HG03439 (cell line): ENCODE results near the gene TCF12.

ENCODE experiments used
- ATAC-seq: cut with Tn5 transposase; IDR thresholded peaks from one replicate; pipeline ENCODE4 v1.9.1; 2021; ENCODE audit warnings: mild to moderate bottlenecking, moderate library complexity; ENCODE audit not compliant: unreplicated experiment

Gene TCF12

DNA sequence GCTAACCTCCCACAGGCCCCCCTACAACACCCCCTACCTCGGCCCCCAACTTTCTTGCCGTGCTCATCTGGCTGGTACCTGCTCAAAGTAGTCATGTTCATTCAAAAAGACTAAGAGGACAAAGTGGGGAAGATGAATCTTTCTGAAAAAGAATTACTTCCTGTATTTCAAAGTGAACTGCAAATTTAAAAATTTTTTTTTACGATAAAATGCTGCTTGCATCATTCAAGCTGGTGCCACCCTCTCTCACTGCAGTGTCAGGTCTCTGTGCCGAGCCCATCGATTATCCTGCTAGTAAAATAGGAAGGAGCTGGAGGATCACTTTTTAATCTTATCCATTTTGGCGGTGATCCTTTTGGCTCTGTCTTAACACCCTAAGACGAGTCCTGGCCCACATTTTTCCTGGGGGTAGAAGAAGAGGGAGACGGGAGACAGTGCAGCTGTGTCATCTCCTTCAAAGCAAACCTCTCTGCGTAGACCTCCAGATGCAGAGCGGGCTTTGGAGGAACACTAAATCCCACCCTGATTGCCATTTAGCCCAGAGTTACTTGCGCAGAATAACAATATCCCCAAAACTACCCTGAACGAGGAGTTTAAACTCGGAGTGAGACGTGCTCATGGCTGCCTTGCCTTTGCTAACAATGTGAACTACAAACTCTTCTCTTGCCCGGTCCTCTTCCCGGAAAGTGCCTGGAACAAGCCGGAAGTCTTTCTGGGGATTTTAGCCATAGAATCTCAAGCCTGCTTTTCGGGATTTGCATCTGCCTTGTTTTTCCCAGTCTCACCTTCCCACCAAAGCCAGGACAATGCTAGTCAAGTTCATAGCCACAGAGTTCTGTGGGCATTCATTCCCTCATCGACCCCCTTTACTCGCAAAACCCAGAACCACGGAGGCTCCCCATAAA, 391.7 kb downstream of the TCF12 start:
- no peak for ATAC-seq

DNA sequence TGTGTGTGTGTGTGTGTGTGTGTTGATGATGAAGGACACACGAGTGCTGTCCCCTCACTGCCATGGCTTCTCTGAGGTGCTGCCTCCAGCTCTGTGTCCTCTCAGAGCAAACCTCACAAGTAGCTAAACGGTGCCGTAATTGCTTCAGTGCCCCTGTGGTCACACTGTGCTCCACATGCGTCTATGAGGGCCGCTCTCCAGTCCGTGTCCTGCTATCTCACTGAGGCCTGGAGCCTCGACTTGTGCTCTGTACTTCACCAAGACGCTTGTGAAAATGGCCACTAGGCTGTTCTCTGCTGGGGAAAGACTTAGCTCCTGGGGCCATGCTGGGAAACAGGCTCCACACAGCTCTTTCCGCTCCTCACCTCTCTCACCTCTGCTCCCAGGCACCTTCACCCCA, 392.4 kb downstream of the TCF12 start:
- no peak for ATAC-seq

GRCh38 chr15:57312006-57312317, 393.5 kb downstream of the TCF12 start:
- no peak for ATAC-seq

DNA sequence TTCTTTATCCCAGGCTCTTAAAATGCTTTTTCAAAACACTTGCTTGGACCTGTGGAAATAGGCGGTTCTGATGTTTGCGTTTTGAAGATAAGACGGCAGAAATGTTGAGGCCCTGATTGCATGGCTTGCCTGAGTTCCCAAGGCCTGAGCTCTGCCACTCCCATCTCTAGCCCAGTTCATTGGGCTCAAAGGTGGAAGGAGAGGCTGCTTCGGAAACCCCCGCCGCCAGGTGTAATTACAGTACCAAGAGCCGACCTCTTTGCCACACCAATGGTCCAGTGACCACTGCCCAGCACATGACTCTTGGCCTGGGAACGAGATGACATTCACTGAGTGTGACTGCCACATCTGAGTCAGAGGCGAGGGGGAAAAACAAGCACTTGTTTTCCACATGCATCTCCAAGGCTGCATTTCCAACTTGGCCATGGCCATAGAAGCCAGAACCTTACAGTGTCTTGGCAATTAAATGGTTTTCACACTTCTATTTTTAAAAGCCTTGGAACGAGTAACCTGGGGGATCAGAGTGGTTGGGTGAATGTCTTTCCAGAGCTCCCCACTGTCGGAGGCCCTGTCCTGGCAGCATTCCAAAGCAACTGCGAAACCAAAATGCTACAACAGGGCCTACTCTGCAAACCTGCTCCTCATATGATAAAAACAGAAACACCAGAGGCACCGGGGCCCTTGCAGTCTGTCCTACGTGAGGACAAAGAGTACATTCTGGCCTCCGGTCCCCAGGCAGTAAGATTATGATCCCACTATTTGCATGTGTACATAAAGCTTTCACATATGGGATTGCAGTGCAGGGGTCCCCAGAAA, 394.1 kb downstream of the TCF12 start:
- no peak for ATAC-seq

- no peak for ATAC-seq
Observed at GRCh38 chr15:57313134-57313483, 394.7 kb downstream of the TCF12 start.

DNA sequence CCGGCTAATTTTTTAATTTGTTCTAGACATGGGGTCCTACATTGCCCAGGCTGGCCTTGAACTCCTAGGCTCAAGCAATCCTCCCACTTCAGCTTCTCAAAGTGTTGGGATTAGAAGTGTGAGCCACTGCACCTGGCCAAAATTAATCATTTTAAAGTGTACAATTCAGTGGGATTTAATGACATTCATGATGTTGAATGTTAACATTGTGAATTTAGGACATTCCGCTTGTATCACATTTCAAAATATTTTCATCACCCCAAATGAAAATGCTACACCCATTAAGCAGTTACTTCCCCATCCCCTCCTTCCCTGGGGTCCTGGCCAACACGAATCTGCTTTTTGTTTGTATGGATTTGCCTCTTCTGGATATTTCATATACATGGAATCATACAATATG, 395.8 kb downstream of the TCF12 start:
- ATAC-seq = no peak

- no peak for ATAC-seq
Observed at GRCh38 chr15:57316451-57316850, 398.0 kb downstream of the TCF12 start.

GRCh38 chr15:57319226-57319918, 400.9 kb downstream of the TCF12 start:
- no peak for ATAC-seq

DNA sequence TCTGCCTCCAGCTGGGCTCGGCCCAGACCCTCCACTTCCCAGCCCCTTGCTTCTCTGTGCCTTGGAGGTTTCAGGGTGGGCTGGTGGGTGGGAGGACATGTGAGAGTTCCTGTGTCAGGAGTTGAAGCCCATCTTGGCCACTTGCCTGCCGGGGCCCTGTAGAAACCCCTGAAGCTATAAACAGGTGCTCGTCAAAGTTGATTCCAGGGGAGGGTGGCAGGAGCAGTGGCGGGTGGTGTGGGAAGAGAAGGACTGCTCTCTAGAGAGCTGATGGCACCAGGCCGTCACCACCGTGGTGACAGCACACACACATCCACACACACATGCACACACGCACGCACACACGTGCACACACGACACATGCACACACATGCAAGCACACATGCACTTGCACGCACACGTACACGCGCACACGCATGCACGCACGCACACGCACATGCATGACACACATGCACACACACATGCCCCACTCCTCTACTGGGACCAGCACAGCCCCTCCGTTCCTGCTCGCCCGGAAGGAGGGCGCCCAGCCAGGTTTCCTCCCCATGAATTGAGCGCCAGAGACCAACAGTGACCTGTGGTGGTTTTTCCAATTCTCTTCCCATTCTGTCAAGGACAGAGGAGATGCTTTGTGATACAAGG, 401.6 kb downstream of the TCF12 start:
- no peak for ATAC-seq

GRCh38 chr15:57320631-57321220, 402.3 kb downstream of the TCF12 start:
- ATAC-seq = no peak

GRCh38 chr15:57321485-57321884, 403.0 kb downstream of the TCF12 start:
- ATAC-seq = no peak

- ATAC-seq = no peak
Observed at GRCh38 chr15:57321973-57322601, 403.6 kb downstream of the TCF12 start.

DNA sequence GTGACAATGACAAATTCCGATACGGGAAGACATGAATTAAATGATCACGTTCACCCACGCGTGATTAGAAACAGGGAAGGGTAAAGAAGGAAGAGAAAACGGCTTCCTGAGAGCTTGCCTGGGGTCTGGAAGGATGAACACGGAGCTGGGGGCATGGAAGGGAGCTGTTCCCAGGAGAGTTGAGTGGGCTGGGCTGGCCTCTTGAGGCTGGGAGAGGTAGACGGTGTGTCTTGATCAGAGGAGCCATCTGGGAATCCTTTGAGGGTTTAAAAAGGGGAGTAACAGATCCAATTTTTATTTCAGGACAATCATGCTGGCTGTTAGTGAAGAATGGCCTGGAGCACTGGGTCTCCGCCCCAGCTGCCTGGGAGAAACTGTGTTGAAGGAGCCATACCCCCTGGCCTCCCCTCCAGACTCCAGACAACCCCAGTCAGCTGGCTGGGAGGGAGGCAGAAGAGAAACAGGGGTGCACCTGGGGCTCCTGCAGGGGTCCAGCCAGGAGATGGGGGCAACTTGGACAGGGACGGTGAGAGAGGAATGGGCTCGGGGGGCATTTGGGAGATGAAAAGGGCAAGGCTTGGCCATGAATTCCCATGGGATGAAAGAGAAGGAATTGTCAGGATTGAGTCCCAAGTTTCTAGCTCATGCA, 404.3 kb downstream of the TCF12 start:
- ATAC-seq = no peak

GRCh38 chr15:57323299-57323805, 404.9 kb downstream of the TCF12 start:
- no peak for ATAC-seq

DNA sequence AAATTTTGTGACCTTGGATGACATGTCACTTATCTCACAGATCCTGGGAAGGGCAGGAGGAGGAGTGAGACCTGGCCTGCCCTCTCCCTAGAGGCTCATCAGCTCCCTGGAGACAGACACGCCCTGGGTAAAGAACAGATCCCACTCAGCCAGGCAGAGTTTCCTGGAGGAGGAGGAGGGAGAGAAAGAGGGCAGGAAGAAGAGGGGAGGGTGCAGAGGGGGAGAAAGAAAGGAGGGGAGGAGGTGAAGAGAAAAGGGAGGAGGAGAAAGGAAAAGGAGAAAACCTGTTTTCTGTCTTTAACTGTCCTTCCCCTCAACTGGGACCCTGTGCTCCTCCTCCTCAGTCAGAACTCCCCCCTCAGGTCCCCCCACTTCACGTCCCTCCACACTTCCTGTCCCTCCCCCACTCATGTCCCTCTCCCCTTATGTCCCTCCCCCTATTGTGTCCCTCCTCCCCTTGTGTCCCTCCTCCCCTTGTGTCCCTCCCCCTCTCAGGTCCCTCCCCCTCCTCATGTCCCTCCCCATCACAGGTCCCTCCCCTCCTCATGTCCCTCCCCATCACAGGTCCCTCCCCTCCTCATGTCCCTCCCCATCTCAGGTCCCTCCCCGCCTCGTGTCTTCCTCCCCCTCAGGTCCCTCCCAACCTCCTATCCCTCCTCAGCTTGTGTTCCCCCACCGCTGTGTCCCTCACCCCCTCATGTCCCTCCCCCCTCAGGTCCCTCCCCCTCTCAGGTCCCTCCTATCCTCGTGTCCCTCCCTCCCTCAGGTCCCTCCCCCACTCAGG, 405.6 kb downstream of the TCF12 start:
- no peak for ATAC-seq

DNA sequence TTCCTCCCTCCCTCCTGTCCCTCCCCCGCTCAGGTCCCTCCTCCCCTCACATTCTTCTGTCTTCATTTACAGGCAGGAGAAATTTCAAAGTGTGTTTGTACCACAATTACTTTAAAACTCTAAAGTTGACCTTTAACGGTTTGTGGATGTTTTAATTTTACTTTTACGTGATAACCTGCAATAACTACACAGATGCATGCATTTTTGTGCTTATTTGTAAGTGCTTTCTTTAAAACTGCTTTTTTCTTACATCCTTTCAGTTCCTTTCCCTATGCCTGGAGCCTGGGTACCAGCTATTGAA, 406.1 kb downstream of the TCF12 start:
- no peak for ATAC-seq

- ATAC-seq = no peak
Observed at GRCh38 chr15:57324944-57325679, 406.7 kb downstream of the TCF12 start.

- no peak for ATAC-seq
Observed at GRCh38 chr15:57326196-57326595, 407.8 kb downstream of the TCF12 start.
